ENCODE data around the gene TMSB4X.
"Not testable (repeated sequence)": the region's sequence is repeated elsewhere in the genome, so short reads cannot be mapped to it uniquely, and the experiment has no call there.

The TMSB4X gene

DNA sequence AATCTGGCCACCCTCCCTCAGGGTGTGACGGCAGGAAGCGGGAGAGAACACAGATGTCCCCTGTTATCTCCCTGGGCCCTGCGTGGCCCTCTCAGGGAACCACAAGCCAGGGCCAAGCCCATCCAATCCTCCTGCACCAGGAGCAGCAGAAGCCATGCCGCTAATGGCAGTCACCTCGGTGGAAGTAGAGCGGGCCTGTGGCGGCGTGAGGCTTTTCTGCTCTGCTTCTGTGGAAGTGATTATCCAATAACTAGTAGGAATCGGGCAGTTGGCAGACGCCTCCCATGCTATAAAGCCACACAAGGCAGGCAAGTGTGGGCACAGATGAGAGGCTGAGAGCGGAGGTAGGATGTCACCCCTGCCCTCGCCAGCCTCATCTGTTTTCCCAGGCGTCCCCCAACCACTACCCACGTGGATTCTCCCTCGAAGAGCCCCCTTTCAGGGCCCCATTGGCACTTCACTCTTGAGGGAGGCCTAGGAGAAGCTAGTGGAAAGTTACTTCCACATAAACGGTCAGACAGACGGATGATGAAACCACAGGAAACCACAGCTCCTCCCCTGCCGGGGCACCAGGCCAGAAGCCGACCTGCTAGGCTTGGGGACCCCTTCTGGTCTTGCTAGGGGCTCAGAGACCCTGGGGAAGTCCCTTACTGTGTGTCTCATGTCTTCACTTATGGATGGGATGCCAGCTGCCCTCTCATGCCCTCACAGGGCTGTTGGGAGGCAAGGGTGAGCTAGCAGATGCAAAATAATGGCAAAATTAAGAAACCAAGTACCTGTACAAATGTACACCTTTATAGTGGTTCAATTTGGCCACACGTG lies 18.8 kb upstream of the TMSB4X start:
- no peak for DNase-seq

DNA sequence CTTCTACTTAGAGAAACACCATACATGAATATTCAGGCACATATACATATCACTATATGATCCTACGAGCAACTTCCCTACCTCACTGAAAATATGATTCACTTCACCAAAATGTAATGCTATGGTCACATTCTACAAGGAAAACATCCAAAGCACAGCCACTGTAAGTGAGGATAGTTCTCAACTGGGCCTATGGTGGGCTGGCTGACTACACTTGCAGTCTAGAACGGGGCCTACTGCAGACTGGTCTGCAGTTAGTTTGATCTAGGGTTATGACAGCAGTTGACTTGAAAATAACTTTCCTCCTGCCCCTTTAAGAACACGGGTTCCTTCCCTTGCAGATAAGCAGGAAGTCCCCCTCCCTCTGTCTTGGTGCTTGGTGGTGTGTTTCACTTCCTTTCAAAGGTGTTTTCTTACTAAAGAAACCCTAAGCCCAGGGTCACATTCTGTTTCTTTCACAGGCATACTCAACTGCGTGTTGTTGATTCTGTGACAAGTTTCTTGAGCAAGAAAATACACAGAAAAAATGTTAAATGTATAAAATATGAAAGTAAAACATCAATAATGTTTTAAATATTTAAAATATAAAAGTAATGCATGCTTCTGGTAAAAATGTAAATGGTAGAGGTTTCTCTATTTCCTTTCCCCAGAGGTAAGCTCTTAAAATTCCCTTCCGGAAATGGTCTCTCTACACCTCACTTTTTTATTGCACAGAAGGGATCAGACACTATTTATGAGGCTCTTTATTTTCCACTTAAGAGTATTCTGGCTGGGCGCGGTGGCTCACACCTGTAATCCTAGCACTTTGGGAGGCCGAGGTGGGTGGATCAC lies 18.0 kb upstream of the TMSB4X start:
- DNase-seq = no peak

DNA sequence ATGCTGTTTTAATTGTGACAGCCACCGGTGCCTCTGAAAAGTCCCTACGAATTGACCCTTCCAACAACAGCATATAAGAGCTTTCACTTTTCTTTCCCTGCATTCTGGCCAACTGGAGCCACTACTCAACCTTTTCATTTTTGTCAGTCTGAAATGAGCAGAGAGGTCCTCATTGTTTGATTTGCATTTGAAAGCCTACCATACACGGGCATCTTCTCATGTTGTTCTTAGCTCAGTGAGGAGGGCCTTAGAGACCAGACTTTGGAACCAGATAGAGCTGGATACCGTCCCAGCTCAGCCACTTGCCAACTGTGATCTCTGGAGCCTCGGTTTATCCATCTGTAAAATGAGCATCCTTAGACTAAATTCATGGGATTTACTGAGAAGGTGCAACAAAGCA lies 16.9 kb upstream of the TMSB4X start:
- no peak for DNase-seq

DNA sequence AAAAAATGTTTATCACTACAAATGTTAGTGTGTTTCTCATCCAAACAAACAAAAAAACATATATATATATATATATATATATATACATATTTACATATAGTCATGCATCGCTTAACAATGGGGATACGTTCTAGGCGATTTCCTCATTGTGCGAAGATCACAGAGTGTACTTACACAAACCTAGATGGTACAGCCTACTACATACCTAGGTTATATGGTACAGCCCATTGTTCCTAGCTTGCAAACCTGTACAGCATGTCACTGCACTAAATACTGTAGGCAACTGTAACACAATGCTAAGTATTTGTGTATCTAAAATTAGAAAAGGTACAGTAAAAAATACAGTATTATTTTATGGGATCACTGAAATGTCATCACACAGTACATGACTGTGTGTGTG lies 16.4 kb upstream of the TMSB4X start:
- DNase-seq = no peak

DNA sequence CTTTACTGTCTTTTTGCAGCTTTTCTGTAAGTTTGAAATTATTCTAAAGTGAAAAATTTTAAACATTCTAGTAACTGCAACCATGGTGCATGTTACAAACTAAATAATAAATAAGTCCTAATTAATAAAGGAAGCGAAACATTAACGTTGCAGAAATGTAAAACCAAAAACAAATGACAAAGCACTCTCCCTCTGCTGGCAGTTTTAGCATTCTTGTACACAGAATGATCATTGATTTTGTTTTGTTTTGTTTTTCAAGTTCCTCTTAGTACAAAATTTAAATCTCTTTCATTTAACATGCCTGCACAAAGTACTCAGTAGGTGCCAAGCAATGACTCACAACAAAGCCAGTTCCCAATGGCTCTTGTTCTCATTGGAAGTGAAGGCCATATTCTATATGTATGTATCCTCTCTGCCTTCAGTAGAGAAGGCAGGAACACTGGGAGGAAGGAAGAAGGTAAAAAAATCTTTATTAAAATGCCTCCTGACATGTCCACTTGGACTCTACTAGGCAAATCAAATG lies 13.7 kb upstream of the TMSB4X start:
- no peak for DNase-seq

DNA sequence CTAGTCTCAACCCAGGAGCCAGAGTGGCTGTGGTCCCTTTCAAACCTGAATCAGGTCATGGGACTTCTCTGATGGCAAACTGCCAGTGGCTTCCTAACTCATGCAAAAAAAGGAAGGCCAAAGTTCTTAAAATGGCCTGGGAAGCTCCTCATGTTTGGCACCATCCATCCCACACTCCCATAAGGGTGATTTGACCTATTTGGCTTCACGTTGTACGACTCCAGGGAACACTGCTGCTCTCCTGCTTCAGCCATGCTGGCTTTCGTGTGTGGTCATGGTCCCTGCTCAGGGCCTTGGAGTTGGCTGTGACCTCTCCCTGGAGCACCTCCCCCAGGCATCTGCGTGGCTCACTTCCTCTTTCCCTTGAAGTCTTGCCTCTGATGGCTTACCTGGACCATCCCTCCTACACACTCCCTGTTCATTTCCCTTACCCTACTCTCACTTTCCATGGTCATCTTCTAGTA lies 12.8 kb upstream of the TMSB4X start:
- DNase-seq = no peak

DNA sequence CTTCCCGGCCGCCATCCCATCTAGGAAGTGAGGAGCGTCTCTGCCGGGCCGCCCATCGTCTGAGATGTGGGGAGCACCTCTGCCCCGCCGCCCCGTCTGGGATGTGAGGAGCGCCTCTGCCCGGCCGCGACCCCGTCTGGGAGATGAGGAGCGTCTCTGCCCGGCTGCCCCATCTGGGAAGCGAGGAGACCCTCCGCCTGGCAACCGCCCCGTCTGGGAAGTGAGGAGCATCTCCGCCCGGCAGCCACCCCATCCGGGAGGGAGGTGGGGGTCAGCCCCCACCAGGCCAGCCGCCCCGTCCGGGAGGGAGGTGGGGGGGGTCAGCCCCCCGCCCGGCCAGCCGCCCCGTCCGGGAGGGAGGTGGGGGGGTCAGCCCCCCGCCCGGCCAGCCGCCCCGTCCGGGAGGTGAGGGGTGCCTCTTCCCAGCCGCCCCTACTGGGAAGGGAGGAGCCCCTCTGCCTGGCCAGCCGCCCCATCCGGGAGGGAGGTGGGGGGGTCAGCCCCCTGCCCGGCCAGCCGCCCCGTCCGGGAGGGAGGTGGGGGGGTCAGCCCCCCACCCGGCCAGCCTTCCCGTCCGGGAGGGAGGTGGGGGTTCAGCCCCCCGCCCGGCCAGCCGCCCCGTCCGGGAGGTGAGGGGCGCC lies 11.6 kb upstream of the TMSB4X start:
- not testable (repeated sequence) for DNase-seq

DNA sequence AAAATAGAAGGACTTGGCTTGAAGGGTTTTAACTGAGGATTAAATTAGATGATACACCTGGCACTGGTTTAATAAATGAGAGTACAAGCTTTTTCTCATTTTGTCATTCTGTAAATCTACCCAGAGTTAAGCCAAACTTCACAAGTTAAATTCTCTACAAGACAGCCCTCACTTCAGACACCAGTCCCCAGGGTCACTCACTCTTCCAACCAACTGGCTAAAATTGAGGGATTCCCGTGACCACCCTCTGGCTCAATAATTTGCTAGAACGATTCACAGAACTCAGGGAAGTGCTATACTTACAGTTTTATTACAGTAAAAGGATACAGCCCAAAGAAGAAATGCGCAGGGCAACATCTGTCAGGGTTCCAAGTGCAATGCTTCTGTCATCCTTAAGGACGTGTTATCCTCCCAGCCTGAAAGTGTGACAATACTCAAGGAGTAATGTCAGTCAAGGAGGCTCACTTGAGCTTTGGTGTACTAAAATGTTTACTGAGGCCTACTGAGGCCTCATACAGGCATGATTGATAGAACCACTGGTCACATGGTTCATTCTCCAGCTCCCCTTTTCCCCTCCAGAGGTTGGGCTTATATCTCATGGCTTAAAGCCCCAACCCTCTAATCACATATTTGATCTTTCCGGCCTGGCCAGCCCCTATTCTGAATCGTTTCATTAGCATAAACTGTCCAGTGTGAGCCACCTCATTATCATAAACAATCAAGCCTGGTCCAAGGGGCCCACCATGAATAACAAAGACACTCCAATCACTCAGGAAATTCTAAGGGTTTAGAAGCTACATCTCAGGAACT lies 9.6 kb upstream of the TMSB4X start:
- DNase-seq = no peak

DNA sequence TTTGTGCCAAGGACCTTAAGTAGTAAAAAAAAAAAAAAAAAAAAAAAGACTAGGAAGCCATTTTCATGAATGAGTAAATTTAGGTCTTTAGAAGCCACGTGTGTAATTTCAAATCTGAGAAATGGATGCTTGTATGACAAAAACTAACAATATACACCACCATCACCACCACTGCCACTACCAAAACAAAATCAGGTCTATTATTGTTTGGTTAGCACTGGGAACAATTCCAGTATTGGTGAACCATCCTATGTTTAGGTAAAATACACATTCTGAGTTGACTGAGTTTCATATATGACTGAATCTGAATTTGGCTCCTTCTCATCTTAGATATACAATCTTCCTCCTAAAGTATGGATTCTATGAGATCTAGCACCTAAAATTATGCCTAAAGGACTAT lies 8.8 kb upstream of the TMSB4X start:
- DNase-seq = no peak

DNA sequence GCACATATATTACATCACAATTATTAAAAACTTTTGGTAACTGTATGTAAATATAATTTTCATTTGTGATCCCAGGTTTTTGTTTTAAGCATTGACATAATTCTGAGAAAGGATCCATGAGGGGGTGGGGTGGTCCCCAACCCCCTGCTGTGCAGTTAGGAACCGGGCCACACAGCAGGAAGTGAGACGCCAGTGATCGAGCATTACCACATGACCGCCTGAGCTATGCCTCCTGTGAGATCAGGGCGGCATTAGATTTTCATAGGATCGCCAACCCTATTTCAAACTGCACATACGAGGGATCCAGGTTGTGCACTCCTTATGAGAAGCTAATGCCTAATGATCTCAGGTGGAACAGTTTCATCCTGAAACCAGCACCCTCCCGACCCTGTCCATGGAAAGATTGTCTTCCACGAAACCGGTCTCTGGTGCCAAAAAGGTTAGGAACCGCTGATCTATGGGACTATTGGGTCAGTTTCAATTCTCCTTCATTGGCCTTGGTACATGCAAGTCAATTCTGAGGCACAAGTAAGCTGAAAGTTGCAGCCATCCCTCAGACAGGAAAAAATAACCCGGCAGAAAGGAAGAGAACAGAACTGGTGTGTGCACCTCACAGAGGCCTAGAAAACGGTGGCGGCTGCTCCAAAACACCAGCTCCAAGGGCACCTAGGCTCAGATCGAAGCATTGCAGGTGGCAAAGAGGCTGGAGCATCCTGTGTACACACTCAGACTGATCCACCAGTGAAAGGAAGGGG lies 7.0 kb upstream of the TMSB4X start:
- DNase-seq = no peak

DNA sequence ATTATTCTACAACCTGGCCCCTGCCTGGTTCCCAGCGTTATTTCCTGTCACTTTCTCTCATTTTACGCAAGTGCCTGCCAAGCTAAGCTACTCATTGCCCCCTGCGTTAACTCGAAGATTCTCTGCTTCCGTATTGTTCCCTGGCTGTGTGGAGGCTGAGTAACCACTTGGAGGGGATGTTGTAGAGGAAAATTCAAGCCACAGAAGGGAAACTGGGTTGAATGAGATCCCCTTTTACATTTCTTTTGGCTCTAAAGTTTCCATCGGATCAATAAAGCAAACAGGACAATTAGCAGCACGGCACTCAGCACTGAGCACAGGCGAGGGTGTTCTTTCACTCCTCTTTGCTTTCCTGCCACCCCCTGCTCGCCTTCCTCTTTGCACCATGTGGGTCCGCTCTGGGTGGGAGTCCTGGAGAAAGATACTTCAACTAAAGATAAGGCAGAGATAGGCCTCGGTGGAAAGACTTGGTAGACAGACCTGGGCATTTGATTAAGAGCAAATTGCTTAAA lies 4.2 kb upstream of the TMSB4X start:
- DNase-seq = peak; percentile 36

DNA sequence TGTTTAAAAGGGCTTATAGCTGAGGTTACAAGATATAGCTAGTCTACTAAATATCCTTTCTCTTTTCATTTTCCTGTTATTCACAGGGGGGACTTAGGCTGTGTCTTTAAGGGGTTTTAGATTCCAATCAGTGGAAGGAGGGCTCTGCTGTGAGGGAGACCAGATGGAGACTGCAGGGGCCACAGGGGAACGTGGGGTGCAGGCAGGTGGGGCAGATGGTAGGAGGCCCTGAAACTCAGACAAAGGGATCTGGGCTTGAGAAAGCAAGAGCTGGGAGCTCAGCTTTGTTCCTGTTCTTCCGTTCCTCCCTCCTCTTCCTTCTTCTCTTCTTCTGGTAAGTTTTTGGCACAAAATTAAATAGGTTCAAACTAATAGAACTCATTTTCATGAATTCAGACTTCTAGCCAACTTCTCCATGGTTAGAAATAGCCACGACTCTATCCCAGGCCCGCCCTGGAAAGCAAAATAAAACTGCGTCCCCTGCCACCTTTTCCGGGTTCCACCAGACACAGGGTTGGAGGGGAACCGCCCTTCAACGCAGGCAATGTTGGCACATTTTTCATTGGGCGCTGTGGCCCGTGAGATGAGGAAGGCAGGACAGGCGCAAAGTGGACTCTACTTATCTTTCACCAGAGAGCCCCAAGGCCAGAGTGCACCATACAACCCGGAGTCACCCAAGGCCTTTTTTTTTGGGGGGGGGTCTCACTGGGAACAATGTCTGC lies 3.5 kb upstream of the TMSB4X start:
- no peak for DNase-seq

DNA sequence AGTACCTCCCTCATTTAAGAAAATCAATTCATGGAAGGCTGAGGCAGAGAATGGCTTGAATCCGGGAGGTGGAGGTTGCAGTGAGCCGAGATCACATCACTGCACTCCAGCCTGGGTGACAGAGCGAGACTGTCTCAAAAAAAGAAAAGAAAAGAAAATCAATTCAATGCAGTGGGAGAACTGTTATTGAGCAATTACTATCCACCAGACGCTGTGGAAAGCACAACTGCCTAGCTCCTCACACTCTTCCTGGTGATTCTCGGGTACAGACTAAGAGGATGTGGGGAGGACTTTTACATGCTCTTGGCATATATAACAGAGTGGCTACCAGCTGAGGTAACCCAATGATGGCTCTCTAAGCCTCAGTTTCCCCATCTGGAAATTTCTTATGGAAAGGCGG lies 2.7 kb upstream of the TMSB4X start:
- DNase-seq = no peak

DNA sequence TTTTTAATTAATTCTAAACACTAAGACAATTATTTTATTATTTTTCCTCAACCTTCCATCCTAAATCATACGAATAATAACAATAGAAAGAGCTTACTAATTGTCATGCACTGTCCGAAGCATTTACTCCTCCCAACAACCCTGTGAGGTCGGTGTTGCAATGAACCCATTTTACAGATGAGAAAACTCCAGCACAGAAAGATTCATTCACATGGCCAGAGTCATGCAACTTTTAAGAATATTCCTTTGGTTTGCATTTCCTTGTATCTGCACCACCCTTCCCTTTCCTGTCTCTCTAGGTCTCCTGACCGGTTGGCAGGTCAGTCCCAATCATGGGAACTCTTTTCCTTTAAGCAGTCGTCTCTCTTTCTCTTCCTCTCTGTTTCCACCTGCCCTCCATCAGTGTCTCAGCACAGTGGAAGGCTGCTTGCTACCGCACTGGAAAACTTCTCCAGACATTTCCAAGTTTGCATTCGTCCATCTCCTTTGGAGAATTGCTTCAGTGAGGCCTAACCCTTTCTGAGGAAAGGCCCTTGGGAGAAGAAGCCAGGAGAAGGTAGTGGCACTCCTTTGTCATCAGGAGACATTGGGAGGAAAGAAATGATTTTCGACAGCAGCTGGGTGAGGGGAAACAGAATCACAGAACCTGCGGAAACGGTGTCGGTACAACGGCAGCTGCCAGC lies 1.9 kb upstream of the TMSB4X start:
- DNase-seq = no peak

DNA sequence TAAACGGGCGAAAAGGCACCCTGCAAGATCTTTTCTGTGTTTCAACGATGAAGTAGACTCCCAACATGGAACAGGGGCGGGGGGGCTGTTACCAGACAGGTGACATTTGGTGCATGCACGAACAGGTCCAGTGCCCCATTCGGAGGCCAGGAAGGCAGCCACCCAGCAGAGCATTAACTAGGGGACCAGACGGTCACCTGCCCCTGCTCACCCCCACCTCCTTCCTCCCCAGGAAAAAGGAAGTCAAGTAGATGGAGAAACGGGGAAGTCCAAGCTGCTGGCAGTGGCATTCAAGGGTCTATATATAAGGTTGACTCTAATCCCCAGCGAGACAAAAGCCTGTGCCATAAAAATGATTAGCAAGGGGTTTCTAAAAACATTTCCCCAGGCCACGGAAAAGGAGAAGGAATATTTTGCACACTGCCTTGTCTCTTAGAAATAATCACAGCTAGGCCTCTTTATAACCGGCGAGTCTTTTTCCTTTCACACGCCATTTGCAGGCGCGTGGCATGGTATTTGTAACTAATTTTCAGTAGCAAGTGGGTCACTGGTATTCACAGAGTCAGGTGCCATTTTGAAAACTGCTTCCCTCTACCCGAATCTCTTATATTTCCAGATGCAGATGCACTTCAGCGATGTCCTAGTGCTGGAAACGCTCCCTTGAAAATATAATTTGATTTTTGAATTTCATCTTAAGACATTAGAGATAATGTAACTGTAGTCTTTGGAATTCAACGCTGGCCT lies 1.2 kb upstream of the TMSB4X start:
- DNase-seq = peak; percentile 31

DNA sequence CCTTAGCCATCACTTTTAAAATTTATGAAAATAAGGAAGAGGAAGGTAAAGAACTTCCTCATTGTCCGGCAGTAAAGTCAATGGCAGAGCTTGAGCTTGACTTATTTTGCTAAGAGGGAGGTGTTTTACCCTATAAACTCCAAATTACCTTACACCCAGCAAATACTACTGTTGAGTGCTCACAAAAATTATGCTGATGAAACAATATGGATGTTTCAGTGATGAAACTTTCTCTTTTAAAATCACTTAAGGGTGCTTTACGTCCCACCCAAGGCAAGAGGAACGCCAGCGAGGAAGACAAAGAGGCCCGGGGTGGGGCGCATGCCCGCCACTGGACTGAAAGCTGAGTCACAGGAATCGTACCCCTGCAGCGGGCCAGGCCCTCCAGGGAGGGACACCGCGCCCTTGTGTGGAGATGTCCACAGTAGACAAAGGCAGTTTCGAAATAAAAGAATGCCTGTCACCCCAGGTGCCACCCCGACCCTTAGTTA lies 560 bp upstream of the TMSB4X start:
- no peak for DNase-seq

DNA sequence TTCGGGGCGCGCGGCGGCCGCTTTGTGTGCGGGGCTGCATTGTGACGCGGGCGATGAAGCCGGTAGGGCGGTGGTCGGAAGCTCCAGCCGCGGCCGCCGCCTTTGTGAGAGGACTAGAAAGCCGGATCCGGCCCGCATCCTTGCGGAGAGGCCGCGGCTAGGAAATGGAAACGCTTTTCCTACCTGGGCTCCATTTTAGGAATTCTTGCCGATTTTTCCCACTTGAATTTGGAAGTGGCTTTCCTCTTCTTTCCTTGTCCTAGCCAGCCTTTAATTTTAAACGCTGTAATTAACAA lies 708 bp downstream of the TMSB4X start:
- DNase-seq = peak; percentile 69

DNA sequence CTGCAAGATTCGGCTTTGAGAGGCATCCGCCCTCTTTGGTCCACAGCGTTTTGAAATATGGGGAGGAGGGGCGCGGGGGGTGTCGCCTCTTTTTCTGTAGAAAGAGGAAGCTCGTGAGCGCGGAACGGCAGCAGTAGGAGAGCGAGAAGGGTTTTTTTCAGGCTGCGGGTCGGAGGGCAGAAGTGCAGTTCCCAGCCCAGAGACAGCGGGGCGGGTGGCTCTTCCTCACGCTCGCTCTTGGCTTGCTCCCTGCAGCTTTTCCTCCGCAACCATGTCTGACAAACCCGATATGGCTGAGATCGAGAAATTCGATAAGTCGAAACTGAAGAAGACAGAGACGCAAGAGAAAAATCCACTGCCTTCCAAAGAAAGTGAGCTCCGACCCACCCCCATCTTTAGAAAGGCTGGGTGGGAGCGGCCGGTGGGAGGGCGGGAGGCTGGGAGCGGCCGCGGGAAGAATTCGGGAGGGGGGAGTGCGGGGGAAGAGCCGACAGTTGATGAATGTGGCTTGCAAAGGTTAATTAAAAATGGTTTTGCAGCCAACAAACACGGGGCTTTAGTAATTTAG lies 1.2 kb downstream of the TMSB4X start:
- peak; percentile 69 for DNase-seq
